Measurements from ENCODE around the gene ZFR.

ZFR gene

GRCh38 chr5:32388432-32389129 lies 56.0 kb downstream of the ZFR start:
- TF ChIP-seq ISL1 (CRISPR knock-in tag; IDR thresholded peaks at IDR 0.05) (no peak), TCF4 (CRISPR knock-in tag; IDR thresholded peaks at IDR 0.05; ENCODE audit: borderline replicate concordance) (no peak), PATZ1 (CRISPR knock-in tag; IDR thresholded peaks at IDR 0.05; ENCODE audit: borderline replicate concordance) (no peak), SNAI2 (CRISPR knock-in tag; IDR thresholded peaks at IDR 0.05) (no peak), CREB5 (CRISPR knock-in tag; IDR thresholded peaks at IDR 0.05; ENCODE audit: low read depth) (no peak), BACH2 (CRISPR knock-in tag; IDR thresholded peaks at IDR 0.05; ENCODE audit: borderline replicate concordance) (no peak)
- no peak; the same call in 2 of the 3 replicates for ATAC-seq

GRCh38 chr5:32387841-32388240 lies 56.7 kb downstream of the ZFR start:
- TF ChIP-seq RARB (CRISPR knock-in tag; IDR thresholded peaks at IDR 0.05) (no peak), ZNF8 (CRISPR knock-in tag; IDR thresholded peaks at IDR 0.05) (no peak), ESRRG (CRISPR knock-in tag; IDR thresholded peaks at IDR 0.05) (no peak), ZNF70 (CRISPR knock-in tag; IDR thresholded peaks at IDR 0.05) (no peak), GLIS3 (CRISPR knock-in tag; IDR thresholded peaks at IDR 0.05) (no peak), CSRNP3 (CRISPR knock-in tag; IDR thresholded peaks at IDR 0.05) (no peak), PPARA (CRISPR knock-in tag; IDR thresholded peaks at IDR 0.05; ENCODE audit: borderline replicate concordance) (no peak), BACH2 (CRISPR knock-in tag; IDR thresholded peaks at IDR 0.05; ENCODE audit: borderline replicate concordance) (no peak), ZFP3 (CRISPR knock-in tag; IDR thresholded peaks at IDR 0.05) (no peak), TOX (CRISPR knock-in tag; IDR thresholded peaks at IDR 0.05; ENCODE audit: borderline replicate concordance) (no peak)
- ATAC-seq = no peak

- no peak for ATAC-seq
- TF ChIP-seq OSR1 (CRISPR knock-in tag; IDR thresholded peaks at IDR 0.05) (no peak), TSHZ2 (CRISPR knock-in tag; IDR thresholded peaks at IDR 0.05) (no peak), ZFP3 (CRISPR knock-in tag; IDR thresholded peaks at IDR 0.05) (no peak), ZNF8 (CRISPR knock-in tag; IDR thresholded peaks at IDR 0.05) (no peak)
Observed at GRCh38 chr5:32387211-32387610, 57.3 kb downstream of the ZFR start.

GRCh38 chr5:32384621-32385020 lies 59.9 kb downstream of the ZFR start:
- TF ChIP-seq OSR1 (CRISPR knock-in tag; IDR thresholded peaks at IDR 0.05) (no peak), ZC3H10 (CRISPR knock-in tag; IDR thresholded peaks at IDR 0.05) (no peak), POU6F1 (CRISPR knock-in tag; IDR thresholded peaks at IDR 0.05; ENCODE audit: borderline replicate concordance, low read depth) (no peak), ZFP3 (CRISPR knock-in tag; IDR thresholded peaks at IDR 0.05) (no peak), PPARA (CRISPR knock-in tag; IDR thresholded peaks at IDR 0.05; ENCODE audit: borderline replicate concordance) (no peak), CSRNP3 (CRISPR knock-in tag; IDR thresholded peaks at IDR 0.05) (no peak), ZFP30 (CRISPR knock-in tag; IDR thresholded peaks at IDR 0.05) (no peak), SNAI2 (CRISPR knock-in tag; IDR thresholded peaks at IDR 0.05) (no peak), ESRRG (CRISPR knock-in tag; IDR thresholded peaks at IDR 0.05) (no peak), RARB (CRISPR knock-in tag; IDR thresholded peaks at IDR 0.05) (no peak), CREB5 (CRISPR knock-in tag; IDR thresholded peaks at IDR 0.05; ENCODE audit: low read depth) (no peak), TOX (CRISPR knock-in tag; IDR thresholded peaks at IDR 0.05; ENCODE audit: borderline replicate concordance) (no peak), CSDC2 (CRISPR knock-in tag; IDR thresholded peaks at IDR 0.05) (no peak)
- no peak for ATAC-seq
